Stimulated activated memory B cell treated with anti-CD40 and anti-IgM and Interleukin-4, amounts not matched to agents 10 μg/mL and 1 μg/mL and 100 μg/mL, for 72 hours (primary cell): ENCODE data around the gene AJAP1.
"Not testable (repeated sequence)": the region's sequence is repeated elsewhere in the genome, so short reads cannot be mapped to it uniquely, and the experiment has no call there.

Experiments
- ATAC-seq: fragments of 150-1000 bp; cut with Tn5 transposase; 2 replicates; pipeline ENCODE4 v1.10.0; 2021
- H3K27ac Mint-ChIP-seq: one replicate; pipeline ENCODE4 v1.8.0; 2022; ENCODE audit warnings: mild to moderate bottlenecking, mixed read lengths
- H3K27me3 Mint-ChIP-seq: one replicate; pipeline ENCODE4 v1.8.0; 2022; ENCODE audit warnings: mixed read lengths
- H3K36me3 Mint-ChIP-seq: one replicate; pipeline ENCODE4 v1.8.0; 2022; ENCODE audit warnings: mixed read lengths
- H3K4me1 Mint-ChIP-seq: one replicate; pipeline ENCODE4 v1.8.0; 2022; ENCODE audit warnings: mixed read lengths
- H3K4me3 Mint-ChIP-seq: one replicate; pipeline ENCODE4 v1.8.0; 2022; ENCODE audit warnings: mild to moderate bottlenecking, moderate library complexity, mixed read lengths
- H3K9me3 Mint-ChIP-seq: one replicate; pipeline ENCODE4 v1.8.0; 2022; ENCODE audit warnings: mixed read lengths

Gene AJAP1

DNA sequence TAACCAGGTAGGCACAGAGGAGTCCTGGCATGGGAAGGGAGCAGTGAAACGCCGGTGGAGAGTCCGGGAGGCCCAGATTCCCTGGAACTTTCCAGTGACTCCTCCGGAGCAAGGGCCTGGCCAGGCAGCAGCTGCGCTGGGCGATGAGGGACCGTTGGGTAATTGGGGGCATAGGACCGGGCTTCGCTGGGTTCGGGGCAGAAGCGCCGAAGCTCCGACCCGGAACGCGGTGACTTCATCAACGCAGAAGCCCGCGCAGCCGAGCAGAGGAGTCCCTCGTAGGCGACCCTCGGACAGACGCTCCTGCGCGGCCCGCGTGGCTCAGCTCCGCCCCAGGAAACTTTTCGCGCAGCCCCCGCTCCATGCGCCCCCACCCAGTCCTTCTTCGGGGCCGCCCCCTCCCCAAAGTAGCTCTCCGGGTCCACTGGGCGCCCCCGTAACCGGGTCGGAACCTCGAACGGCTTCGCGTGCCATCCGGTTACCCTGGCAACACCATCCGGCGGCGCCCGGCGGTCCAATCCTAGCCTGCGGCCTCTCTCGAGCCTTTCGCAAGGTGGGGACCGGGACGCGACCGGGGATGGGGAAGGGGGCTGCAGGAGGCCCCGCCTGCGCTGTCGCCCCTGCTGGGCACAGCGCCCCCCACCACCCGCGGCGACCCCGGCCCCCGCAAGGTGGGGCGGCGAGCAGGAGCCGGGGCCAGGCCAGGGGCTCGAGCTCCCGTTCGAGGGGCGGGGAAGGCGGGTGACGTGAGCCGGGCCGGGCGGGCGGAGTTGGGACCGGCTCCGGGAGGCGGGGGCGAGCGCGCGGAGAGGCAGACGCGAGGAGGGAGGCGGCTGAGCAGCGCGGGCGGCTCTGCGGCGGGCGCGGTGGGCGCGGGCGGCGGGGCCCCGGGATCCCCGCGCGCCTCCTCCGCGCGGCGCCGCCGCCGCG is at the start of gene AJAP1:
AJAP1 (plus strand) TSS at position 814 of the 930 bp plus-strand sequence. CDS start 817 bp downstream, outside the sequence.
- Mint-ChIP-seq H3K27ac (no peak within 1 kb of the TSS), H3K4me3 (no peak within 1 kb of the TSS)
- no peak for ATAC-seq

GRCh38 chr1:4605158-4605557 is 49.3 kb upstream of the AJAP1 start:
- peaks cover 36% of the 10 kb centered on the region for H3K27me3 Mint-ChIP-seq
- H3K4me1 Mint-ChIP-seq: no peaks in the 10 kb centered on the region
- H3K36me3 Mint-ChIP-seq: no peaks in the 10 kb centered on the region
- H3K9me3 Mint-ChIP-seq: peaks cover 3% of the 10 kb centered on the region
- H3K27ac Mint-ChIP-seq: no peak overlapping the region
- H3K4me3 Mint-ChIP-seq: no peak overlapping the region
- no peak for ATAC-seq

More for the DNA sequence above, at the start of gene AJAP1:
- Mint-ChIP-seq H3K27me3 (peaks cover 41% of the 10 kb centered on the region), H3K9me3 (no peaks in the 10 kb centered on the region), H3K4me1 (peaks cover 12% of the 10 kb centered on the region), H3K36me3 (no peaks in the 10 kb centered on the region)

- ATAC-seq: no peak
- Mint-ChIP-seq H3K9me3 (peaks cover 9% of the 10 kb centered on the region), H3K4me1 (no peaks in the 10 kb centered on the region), H3K4me3 (no peak overlapping the region), H3K27me3 (peaks cover 54% of the 10 kb centered on the region), H3K36me3 (no peaks in the 10 kb centered on the region), H3K27ac (no peak overlapping the region)
These were observed 42.7 kb upstream of the AJAP1 start for GRCh38 chr1:4611563-4612341.

GRCh38 chr1:4612991-4613390 is 41.4 kb upstream of the AJAP1 start:
- H3K4me3 Mint-ChIP-seq: no peak overlapping the region
- no peaks in the 10 kb centered on the region for H3K4me1 Mint-ChIP-seq
- ATAC-seq: no peak
- peaks cover 43% of the 10 kb centered on the region for H3K27me3 Mint-ChIP-seq
- no peak overlapping the region for H3K27ac Mint-ChIP-seq
- no peaks in the 10 kb centered on the region for H3K36me3 Mint-ChIP-seq
- peaks cover 8% of the 10 kb centered on the region for H3K9me3 Mint-ChIP-seq

- Mint-ChIP-seq H3K27ac (no peak overlapping the region), H3K36me3 (no peaks in the 10 kb centered on the region), H3K4me1 (no peaks in the 10 kb centered on the region), H3K9me3 (peaks cover 7% of the 10 kb centered on the region), H3K27me3 (peaks cover 35% of the 10 kb centered on the region), H3K4me3 (no peak overlapping the region)
- no peak for ATAC-seq
These were observed 40.6 kb upstream of the AJAP1 start for GRCh38 chr1:4613606-4614370.

- Mint-ChIP-seq H3K4me1 (no peaks in the 10 kb centered on the region), H3K4me3 (no peak overlapping the region), H3K36me3 (no peaks in the 10 kb centered on the region), H3K27ac (no peak overlapping the region), H3K9me3 (peaks cover 7% of the 10 kb centered on the region), H3K27me3 (peaks cover 33% of the 10 kb centered on the region)
- ATAC-seq: no peak
These were observed 39.9 kb upstream of the AJAP1 start for GRCh38 chr1:4614371-4615137.

- H3K4me1 Mint-ChIP-seq: no peaks in the 10 kb centered on the region
- H3K27ac Mint-ChIP-seq: no peak overlapping the region
- H3K27me3 Mint-ChIP-seq: peaks cover 33% of the 10 kb centered on the region
- ATAC-seq: no peak
- no peaks in the 10 kb centered on the region for H3K36me3 Mint-ChIP-seq
- H3K9me3 Mint-ChIP-seq: peaks cover 7% of the 10 kb centered on the region
- H3K4me3 Mint-ChIP-seq: no peak overlapping the region
These were observed 39.3 kb upstream of the AJAP1 start for GRCh38 chr1:4615138-4615470.

DNA sequence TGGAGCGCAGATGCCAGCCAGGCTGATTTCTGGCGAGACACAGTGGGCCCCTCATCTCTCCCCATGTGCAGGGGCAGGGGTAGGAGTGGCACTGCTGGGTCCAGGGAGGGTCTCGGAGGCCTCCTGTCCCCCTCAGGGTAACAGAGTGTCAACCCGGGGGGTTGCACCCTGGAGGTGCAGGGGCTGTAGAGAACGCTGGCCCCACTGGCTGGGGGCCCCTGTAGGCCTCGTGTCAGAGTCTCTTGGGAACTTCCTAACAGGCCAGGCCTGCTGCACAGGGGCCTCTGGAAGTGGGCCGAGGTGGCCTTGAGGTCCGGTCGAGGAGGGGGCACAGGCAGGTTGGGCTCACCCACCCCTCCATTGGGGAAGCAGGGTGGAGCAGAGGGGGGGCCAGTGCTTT is 38.9 kb upstream of the AJAP1 start:
- Mint-ChIP-seq H3K27ac (no peak overlapping the region), H3K27me3 (peaks cover 33% of the 10 kb centered on the region), H3K4me1 (no peaks in the 10 kb centered on the region), H3K36me3 (no peaks in the 10 kb centered on the region), H3K4me3 (no peak overlapping the region), H3K9me3 (peaks cover 6% of the 10 kb centered on the region)
- ATAC-seq: no peak

DNA sequence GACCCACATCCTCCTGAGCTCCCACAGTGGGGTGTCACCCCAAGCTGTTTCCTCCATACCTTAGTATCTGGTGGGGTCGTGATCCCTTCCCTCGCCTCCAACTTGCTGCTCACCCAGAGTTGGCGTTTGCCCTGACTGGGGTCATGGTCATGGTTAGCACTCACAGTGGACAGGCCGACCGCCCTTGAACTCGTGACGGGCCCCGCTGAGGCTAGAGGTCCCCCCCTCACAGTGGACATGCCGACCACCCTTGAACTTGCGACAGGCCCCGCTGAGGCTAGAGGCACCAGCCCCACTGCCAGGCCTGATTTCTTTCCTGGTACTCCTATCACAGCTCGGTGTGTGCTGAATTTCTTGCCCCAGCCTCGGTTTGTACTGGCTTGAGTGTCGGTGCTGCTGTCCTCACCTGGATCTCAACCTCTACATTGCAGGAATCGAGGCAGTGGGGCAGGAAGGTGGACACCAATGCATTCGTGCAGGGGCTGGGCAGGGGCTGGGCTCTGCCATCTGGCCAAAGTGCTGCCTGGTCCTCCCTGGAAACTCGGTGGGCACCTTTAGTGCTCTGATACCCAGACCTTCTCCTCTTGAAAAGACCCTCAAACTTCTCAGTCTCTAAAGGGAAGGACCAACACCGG is 37.5 kb upstream of the AJAP1 start:
- H3K36me3 Mint-ChIP-seq: no peaks in the 10 kb centered on the region
- no peak overlapping the region for H3K4me3 Mint-ChIP-seq
- H3K9me3 Mint-ChIP-seq: no peaks in the 10 kb centered on the region
- no peak overlapping the region for H3K27ac Mint-ChIP-seq
- no peak for ATAC-seq
- H3K4me1 Mint-ChIP-seq: no peaks in the 10 kb centered on the region
- H3K27me3 Mint-ChIP-seq: peaks cover 32% of the 10 kb centered on the region

DNA sequence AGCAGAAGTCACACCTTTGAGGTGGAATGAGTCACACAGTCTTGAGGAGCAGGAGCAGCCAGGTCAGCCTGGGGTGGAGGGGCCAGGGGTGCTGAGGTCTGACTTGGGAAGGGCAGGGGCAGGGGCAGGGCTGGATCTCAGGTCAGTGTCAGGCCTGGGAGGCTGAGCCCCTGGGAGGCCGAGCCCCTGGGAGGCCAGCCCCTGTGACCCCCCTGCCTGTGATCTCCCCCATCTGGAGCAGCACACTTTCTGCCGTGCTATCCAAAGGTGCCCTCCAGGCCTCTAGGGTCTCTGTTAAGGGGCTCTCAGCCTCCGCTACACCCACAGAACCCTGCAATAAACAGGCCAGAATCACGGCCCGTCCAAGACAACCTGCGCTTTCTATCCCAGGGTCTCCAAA is 36.9 kb upstream of the AJAP1 start:
- Mint-ChIP-seq H3K4me3 (no peak overlapping the region), H3K4me1 (no peaks in the 10 kb centered on the region), H3K27me3 (peaks cover 27% of the 10 kb centered on the region), H3K9me3 (no peaks in the 10 kb centered on the region), H3K27ac (no peak overlapping the region), H3K36me3 (no peaks in the 10 kb centered on the region)
- peak; percentile 45 for ATAC-seq

- ATAC-seq, H3K4me3 Mint-ChIP-seq, H3K4me1 Mint-ChIP-seq, H3K9me3 Mint-ChIP-seq, H3K27ac Mint-ChIP-seq, H3K36me3 Mint-ChIP-seq: not testable (repeated sequence)
- peaks cover 21% of the 10 kb centered on the region for H3K27me3 Mint-ChIP-seq
These were observed 35.6 kb upstream of the AJAP1 start for GRCh38 chr1:4618827-4619226.

DNA sequence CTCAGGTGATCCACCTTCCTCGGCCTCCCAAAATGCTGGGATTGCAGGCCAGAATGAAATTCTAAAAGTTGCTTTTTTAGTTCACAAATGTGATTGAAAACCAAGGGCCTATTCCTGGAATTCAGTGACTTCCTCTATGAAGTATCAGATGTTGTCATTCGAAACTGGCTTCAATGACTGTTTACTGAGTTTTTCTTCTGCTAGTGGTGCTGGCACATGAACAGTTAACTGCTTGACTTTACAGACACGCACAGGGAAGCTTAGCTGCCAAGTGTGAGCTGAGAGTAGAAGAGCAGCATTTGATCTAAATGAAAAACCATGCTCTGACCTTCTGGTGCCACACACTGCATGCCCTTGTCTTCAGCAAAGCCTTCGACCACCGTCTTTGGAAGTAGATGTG is 32.8 kb upstream of the AJAP1 start:
- H3K4me1 Mint-ChIP-seq: no peaks in the 10 kb centered on the region
- no peaks in the 10 kb centered on the region for H3K9me3 Mint-ChIP-seq
- H3K27ac Mint-ChIP-seq: no peak overlapping the region
- no peak overlapping the region for H3K4me3 Mint-ChIP-seq
- ATAC-seq: no peak
- H3K36me3 Mint-ChIP-seq: no peaks in the 10 kb centered on the region
- H3K27me3 Mint-ChIP-seq: no peaks in the 10 kb centered on the region

DNA sequence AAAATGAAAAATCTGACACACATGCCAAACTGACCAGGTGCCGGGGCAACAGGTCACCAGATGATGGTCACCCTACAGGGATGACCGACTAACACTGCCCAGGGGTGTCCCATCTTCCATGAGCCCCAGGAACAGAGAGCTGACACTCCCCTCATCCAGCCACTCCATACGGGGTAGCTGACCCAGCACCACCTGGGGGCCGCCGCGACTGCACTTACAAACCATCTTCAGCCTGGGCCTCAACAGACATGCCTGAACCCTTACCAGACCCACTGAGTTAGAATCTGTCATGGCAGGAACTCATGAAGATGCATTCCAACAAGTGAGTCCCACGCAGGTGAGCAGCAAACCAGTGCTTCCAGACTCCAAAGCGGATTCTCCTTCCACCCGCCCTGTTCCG is 31.6 kb upstream of the AJAP1 start:
- no peak overlapping the region for H3K4me3 Mint-ChIP-seq
- H3K4me1 Mint-ChIP-seq: no peaks in the 10 kb centered on the region
- ATAC-seq: no peak
- H3K9me3 Mint-ChIP-seq: no peaks in the 10 kb centered on the region
- peaks cover under 1% of the 10 kb centered on the region for H3K27me3 Mint-ChIP-seq
- H3K36me3 Mint-ChIP-seq: no peaks in the 10 kb centered on the region
- H3K27ac Mint-ChIP-seq: no peak overlapping the region

GRCh38 chr1:4624141-4624715 is 30.2 kb upstream of the AJAP1 start:
- H3K9me3 Mint-ChIP-seq: no peaks in the 10 kb centered on the region
- no peaks in the 10 kb centered on the region for H3K36me3 Mint-ChIP-seq
- ATAC-seq: no peak
- peaks cover 10% of the 10 kb centered on the region for H3K27me3 Mint-ChIP-seq
- no peak overlapping the region for H3K27ac Mint-ChIP-seq
- no peaks in the 10 kb centered on the region for H3K4me1 Mint-ChIP-seq
- H3K4me3 Mint-ChIP-seq: no peak overlapping the region
